ENCODE data around the gene RFWD3. TPM values are rescaled to one million over a fixed set of nuclear protein-coding genes. Genes with fewer than 3 reads are reported as not detected.

The RFWD3 gene
- total RNA-seq, 1 donor from 2014 or later = 48.4 TPM

GRCh38 chr16:74573622-74574021 lies 93.1 kb downstream of the RFWD3 start:
- Mint-ChIP-seq H3K4me3 (ENCODE audit: low read depth) (no peak overlapping the region), H3K9me3 (ENCODE audit: low read depth) (no peaks in the 10 kb centered on the region), H3K36me3 (ENCODE audit: insufficient read depth) (no peaks in the 10 kb centered on the region), H3K27me3 (no peaks in the 10 kb centered on the region), H3K27ac (no peak overlapping the region), H3K4me1 (ENCODE audit: low read depth) (peaks cover 23% of the 10 kb centered on the region)
- TF ChIP-seq CTCF (IDR thresholded peaks at IDR 0.05; ENCODE audit: unreplicated experiment) = no peak
- no peak for DNase-seq (ENCODE audit: low spot score, unreplicated experiment)

Other genes starting within 250 kb of the RFWD3 start
- 3.0 and 3.5 TPM in 2 replicates for gene CLEC18B, start 245.4 kb downstream of the RFWD3 start, total RNA-seq
- gene GLG1, start 59.8 kb downstream of the RFWD3 start, total RNA-seq = 170 and 173 TPM in 2 replicates
- gene MLKL, start 34.0 kb upstream of the RFWD3 start, total RNA-seq = 0.24 and 1.1 TPM in 2 replicates
- 2.7 and 3.3 TPM in 2 replicates for gene FA2H, start 107.9 kb upstream of the RFWD3 start, total RNA-seq

Data from progenitor cell of endocrine pancreas (in vitro differentiated cells).